ENCODE measurements around the gene MAP2K5.

DNA sequence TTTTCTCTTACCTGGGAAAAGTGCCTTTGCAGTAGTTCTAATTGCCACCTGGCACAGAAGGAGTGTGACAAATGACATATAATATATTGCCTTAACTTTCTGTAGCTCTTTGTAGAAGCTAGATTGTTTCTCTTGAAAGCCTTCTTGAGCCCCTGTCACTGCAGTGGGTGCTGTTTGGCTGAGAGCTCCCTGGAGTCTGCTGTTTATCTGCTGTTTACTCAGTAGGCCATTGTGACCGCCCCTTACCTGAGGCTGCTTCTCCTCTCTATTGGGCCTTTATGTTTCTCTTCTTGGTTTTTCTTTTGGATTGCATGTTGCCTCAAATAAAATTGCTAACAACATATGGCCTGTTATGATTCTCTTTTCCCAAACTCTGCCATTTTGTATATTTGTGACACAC, 16.7 kb downstream of the MAP2K5 start:
- TF ChIP-seq, protein P1, sequence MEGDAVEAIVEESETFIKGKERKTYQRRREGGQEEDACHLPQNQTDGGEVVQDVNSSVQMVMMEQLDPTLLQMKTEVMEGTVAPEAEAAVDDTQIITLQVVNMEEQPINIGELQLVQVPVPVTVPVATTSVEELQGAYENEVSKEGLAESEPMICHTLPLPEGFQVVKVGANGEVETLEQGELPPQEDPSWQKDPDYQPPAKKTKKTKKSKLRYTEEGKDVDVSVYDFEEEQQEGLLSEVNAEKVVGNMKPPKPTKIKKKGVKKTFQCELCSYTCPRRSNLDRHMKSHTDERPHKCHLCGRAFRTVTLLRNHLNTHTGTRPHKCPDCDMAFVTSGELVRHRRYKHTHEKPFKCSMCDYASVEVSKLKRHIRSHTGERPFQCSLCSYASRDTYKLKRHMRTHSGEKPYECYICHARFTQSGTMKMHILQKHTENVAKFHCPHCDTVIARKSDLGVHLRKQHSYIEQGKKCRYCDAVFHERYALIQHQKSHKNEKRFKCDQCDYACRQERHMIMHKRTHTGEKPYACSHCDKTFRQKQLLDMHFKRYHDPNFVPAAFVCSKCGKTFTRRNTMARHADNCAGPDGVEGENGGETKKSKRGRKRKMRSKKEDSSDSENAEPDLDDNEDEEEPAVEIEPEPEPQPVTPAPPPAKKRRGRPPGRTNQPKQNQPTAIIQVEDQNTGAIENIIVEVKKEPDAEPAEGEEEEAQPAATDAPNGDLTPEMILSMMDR (IDR thresholded peaks at IDR 0.05) = no peak
- TF ChIP-seq, protein P2, sequence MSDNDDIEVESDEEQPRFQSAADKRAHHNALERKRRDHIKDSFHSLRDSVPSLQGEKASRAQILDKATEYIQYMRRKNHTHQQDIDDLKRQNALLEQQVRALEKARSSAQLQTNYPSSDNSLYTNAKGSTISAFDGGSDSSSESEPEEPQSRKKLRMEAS (IDR thresholded peaks at IDR 0.05) = no peak
- no peak for TF ChIP-seq POLR2A (IDR thresholded peaks at IDR 0.05; ENCODE audit: low read length)
- no peak for TF ChIP-seq RARB (CRISPR knock-in tag; IDR thresholded peaks at IDR 0.05)
